Measurements from ENCODE around the gene MEIOSIN. TPM values are rescaled to one million over a fixed set of nuclear protein-coding genes. Genes with fewer than 3 reads are reported as not detected.

The MEIOSIN gene
- total and polyA plus RNA-seq, 2 of the 13 experiments (the other 11 are each of a cell fraction or from before 2014, with no cell fraction given) = not detected

DNA sequence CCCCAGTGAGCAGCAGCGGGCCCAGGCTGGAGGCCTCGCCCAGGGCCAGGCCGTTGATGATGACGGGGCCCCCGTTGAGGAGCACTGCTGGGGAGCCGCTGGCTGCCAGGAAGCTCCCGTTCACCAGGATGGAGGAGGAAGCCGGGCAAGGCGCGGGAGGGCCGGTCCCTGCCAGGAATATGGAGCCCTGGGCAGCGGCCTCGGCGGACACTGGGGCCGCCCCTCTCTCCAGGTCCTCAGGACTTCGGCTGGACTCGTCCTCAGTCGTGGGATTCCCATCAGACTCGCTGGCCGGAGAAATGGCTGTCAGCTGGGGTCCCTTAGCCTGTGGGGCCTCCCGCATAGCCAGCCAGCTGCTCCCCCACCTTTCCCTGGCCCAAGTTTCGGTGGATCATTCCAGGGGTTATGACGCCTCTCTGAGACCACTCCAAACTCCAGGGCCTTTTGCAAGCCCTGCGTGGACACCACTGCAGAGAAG is 33.7 kb downstream of the MEIOSIN start:
- H3K4me3 ChIP-seq (replicated peaks in 1 of 3; ENCODE audit: insufficient read depth in 1 of 3, low read depth in 2 of 3, low read length in 3 of 3) = peak overlapping the region; percentile 75 to 87 (median 76)
- DNase-seq (ENCODE audit: low spot score) (no peak), ATAC-seq (no peak), FAIRE-seq (no peak)
- peak overlapping the region; percentile 91 for H3K9ac ChIP-seq (ENCODE audit: insufficient read depth, low read depth, low read length)
- H4K20me1 ChIP-seq (ENCODE audit: insufficient read depth, low read length) = no peaks in the 10 kb centered on the region
- BruUV-seq (replicated peaks) = no TSS peak
- ChIA-PET CTCF (ENCODE audit: low intra/inter-chr PET ratio, low total read pairs) (no interaction called here), POLR2A (interaction anchor here (0.5 to 4.7 kb wide), 16 partner anchors 8 to 116 kb away, joined by 3 to 94 read pairs (median 6); partner anchors contain the start of genes DMWD, FBXO46, FOXA3 and QPCTL)
- H3K9me3 ChIP-seq (ENCODE audit: low read length) = no peaks in the 10 kb centered on the region
- H3K4me2 ChIP-seq (ENCODE audit: low read depth, low read length) = peak overlapping the region; percentile 93
- peak overlapping the region; percentile 91 for H3K27ac ChIP-seq (ENCODE audit: extremely low read length, insufficient read depth, low read length)
- no peaks in the 10 kb centered on the region for H3K36me3 ChIP-seq (replicated peaks in 1 of 2; ENCODE audit: control insufficient read depth in 1 of 2, insufficient read depth in 2 of 2, low read length in 2 of 2)
- WGBS (ENCODE audit: low lambda C conversion rate) = no CpG with 5 or more reads among the region's 24 CpGs
- peaks cover 6 to 12% of the 10 kb centered on the region in 2 experiments; a peak in 2 of 5 replicates for H3K27me3 ChIP-seq (ENCODE audit: control insufficient read depth in 1 of 2, insufficient read depth in 2 of 2, low read length in 2 of 2)
- peaks cover 16% of the 10 kb centered on the region for H3K4me1 ChIP-seq (ENCODE audit: insufficient read depth, low read length)
- H2AFZ ChIP-seq (ENCODE audit: low read length) = no peak overlapping the region
- intact Hi-C loops (cut with micrococcal nuclease; ENCODE audit: unreplicated experiment) = loop anchor here (5.0 kb wide), 1 partner anchor 35 kb away; the partner anchor contains the start of genes FBXO46 and MEIOSIN
- in situ Hi-C loops (cut with HindIII; ENCODE audit: extremely low pct_ligation_motif_present, low pct_unique_long_range_greater_than_20kb) = no loop called here
- peaks cover 3% of the 10 kb centered on the region for H3K79me2 ChIP-seq (ENCODE audit: insufficient read depth, low read length)
- TF ChIP-seq, protein P1, sequence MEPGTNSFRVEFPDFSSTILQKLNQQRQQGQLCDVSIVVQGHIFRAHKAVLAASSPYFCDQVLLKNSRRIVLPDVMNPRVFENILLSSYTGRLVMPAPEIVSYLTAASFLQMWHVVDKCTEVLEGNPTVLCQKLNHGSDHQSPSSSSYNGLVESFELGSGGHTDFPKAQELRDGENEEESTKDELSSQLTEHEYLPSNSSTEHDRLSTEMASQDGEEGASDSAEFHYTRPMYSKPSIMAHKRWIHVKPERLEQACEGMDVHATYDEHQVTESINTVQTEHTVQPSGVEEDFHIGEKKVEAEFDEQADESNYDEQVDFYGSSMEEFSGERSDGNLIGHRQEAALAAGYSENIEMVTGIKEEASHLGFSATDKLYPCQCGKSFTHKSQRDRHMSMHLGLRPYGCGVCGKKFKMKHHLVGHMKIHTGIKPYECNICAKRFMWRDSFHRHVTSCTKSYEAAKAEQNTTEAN (CRISPR knock-in tag; conservative IDR thresholded peaks at IDR 0.05) = no peak
- TF ChIP-seq SIX1 (CRISPR knock-in tag; IDR thresholded peaks at IDR 0.05; ENCODE audit: borderline replicate concordance) (no peak), ZNF230 (CRISPR knock-in tag; IDR thresholded peaks at IDR 0.05) (0 out of 2 replicates have a peak, but pooled peaks have one; percentile 27), ZNF841 (CRISPR knock-in tag; IDR thresholded peaks at IDR 0.05; ENCODE audit: borderline replicate concordance) (no peak), HDAC2 (CRISPR knock-in tag; IDR thresholded peaks at IDR 0.05) (no peak), TAF1 (CRISPR knock-in tag; IDR thresholded peaks at IDR 0.05) (no peak), PITX1 (CRISPR knock-in tag; IDR thresholded peaks at IDR 0.05) (no peak), ZNF605 (CRISPR knock-in tag; IDR thresholded peaks at IDR 0.05) (0 out of 2 replicates have a peak, but pooled peaks have one; percentile 22), AGO2 (optimal IDR thresholded peaks at IDR 0.05; ENCODE audit: low read depth, low read length) (peak; percentile 8), ZFP37 (CRISPR knock-in tag; IDR thresholded peaks at IDR 0.05; ENCODE audit: borderline replicate concordance) (no peak), RBFOX2 (IDR thresholded peaks at IDR 0.05; ENCODE audit: low read depth, low read length) (peak; percentile 50; the same call in 1 of the 2 replicates), ZSCAN22 (CRISPR knock-in tag; IDR thresholded peaks at IDR 0.05) (no peak), ZNF777 (CRISPR knock-in tag; IDR thresholded peaks at IDR 0.05) (0 out of 2 replicates have a peak, but pooled peaks have one; percentile 8), ZNF556 (CRISPR knock-in tag; IDR thresholded peaks at IDR 0.05; ENCODE audit: borderline replicate concordance) (no peak), MYC (CRISPR knock-in tag; IDR thresholded peaks at IDR 0.05; ENCODE audit: borderline replicate concordance) (0 out of 2 replicates have a peak, but pooled peaks have one; percentile 1), ZNF263 (CRISPR knock-in tag; IDR thresholded peaks at IDR 0.05) (peak; percentile 68), ZFP82 (CRISPR knock-in tag; IDR thresholded peaks at IDR 0.05; ENCODE audit: borderline replicate concordance) (0 out of 2 replicates have a peak, but pooled peaks have one; percentile 40), ZNF678 (CRISPR knock-in tag; IDR thresholded peaks at IDR 0.05) (0 out of 2 replicates have a peak, but pooled peaks have one; percentile 44), ZNF260 (CRISPR knock-in tag; IDR thresholded peaks at IDR 0.05; ENCODE audit: borderline replicate concordance, low read depth) (no peak), ZNF589 (CRISPR knock-in tag; conservative IDR thresholded peaks at IDR 0.05) (0 out of 2 replicates have a peak, but pooled peaks have one; percentile 21), YEATS2 (CRISPR knock-in tag; IDR thresholded peaks at IDR 0.05; ENCODE audit: borderline replicate concordance) (no peak)
- TF ChIP-seq, protein P2, sequence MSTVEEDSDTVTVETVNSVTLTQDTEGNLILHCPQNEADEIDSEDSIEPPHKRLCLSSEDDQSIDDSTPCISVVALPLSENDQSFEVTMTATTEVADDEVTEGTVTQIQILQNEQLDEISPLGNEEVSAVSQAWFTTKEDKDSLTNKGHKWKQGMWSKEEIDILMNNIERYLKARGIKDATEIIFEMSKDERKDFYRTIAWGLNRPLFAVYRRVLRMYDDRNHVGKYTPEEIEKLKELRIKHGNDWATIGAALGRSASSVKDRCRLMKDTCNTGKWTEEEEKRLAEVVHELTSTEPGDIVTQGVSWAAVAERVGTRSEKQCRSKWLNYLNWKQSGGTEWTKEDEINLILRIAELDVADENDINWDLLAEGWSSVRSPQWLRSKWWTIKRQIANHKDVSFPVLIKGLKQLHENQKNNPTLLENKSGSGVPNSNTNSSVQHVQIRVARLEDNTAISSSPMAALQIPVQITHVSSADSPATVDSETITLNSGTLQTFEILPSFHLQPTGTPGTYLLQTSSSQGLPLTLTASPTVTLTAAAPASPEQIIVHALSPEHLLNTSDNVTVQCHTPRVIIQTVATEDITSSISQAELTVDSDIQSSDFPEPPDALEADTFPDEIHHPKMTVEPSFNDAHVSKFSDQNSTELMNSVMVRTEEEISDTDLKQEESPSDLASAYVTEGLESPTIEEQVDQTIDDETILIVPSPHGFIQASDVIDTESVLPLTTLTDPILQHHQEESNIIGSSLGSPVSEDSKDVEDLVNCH (CRISPR knock-in tag; IDR thresholded peaks at IDR 0.05) = no peak

Data from HepG2 (cell line).